A549 treated with dexamethasone at 1 μM for 4 hours (cell line): Measurements from ENCODE around the gene ANKEF1. TPM values are rescaled to one million over a fixed set of nuclear protein-coding genes. Genes with fewer than 3 reads are reported as not detected.

Experiments used
- total RNA-seq: library from RNA; stranded (reverse); fragments of 200-300 nt; extraction: Qiagen RNA extraction; gene quantifications from 5 replicates; pipeline ENCODE4 v1.2.3, GENCODE V29; 2022

Gene ANKEF1
- total RNA-seq = 5.3 to 7.6 TPM (median 6.4 TPM) in 5 replicates

GRCh38 chr20:10034717-10035571 lies at the start of gene ANKEF1:
ANKEF1 (plus strand) TSS chr20:10034987; CDS start chr20:10038302, 3,315 bp downstream.

Other genes with a start within 250 kb of the ANKEF1 start
- not detected in 5 replicates for gene PAK5, start 195.9 kb upstream of the ANKEF1 start, total RNA-seq
- gene SNAP25, start 183.8 kb downstream of the ANKEF1 start, total RNA-seq = 15.3 to 20.7 TPM (median 16.8 TPM) in 5 replicates